ENCODE data around the gene ATP6V1F. TPM values are rescaled to one million over a fixed set of nuclear protein-coding genes. Genes with fewer than 3 reads are reported as not detected.

The ATP6V1F gene
- total RNA-seq, 1 donor from 2014 or later: 61.4 TPM

DNA sequence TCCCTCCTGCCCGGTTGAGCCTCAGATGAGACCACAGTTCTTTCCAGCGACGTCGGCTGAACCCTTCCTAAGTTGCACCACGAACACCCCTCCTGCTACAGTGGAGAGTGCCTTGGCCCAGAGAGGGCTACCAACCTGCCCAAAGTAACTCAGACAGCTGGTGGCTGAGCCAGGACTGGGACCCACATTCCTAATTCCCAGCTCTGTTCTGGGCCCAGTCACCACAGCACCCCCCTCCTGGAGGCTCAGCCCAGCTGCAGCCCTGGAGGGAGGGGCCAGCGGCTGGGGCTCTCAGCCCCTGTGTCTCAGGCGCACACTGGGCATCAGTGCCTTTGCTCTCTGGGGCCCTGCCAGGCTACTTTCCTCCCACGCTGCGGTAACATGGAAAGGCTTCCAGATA, 10.6 kb downstream of the ATP6V1F start:
- no peak overlapping the region for H3K4me3 ChIP-seq
- peaks cover 22% of the 10 kb centered on the region for H3F3A ChIP-seq (ENCODE audit: low read depth)
- H3K27ac ChIP-seq: no peak overlapping the region
- H3K79me2 ChIP-seq (ENCODE audit: low read depth): no peaks in the 10 kb centered on the region
- Mint-ChIP-seq H3K36me3 (no peaks in the 10 kb centered on the region), H3K4me3 (no peak overlapping the region), H3K27me3 (ENCODE audit: insufficient read depth, low read depth) (peaks cover 19% of the 10 kb centered on the region), H3K9me3 (no peaks in the 10 kb centered on the region), H3K4me1 (peaks cover 15% of the 10 kb centered on the region), H3K27ac (no peak overlapping the region)
- peaks cover 42% of the 10 kb centered on the region for H3K27me3 ChIP-seq
- H3K4me1 ChIP-seq: peaks cover 11% of the 10 kb centered on the region
- H4K20me1 ChIP-seq (ENCODE audit: low read depth): peaks cover 10% of the 10 kb centered on the region
- H3K36me3 ChIP-seq: no peaks in the 10 kb centered on the region
- DNase-seq (ENCODE audit: low spot score): no peak
- H3K4me2 ChIP-seq: no peak overlapping the region
- no peak overlapping the region for H3K9ac ChIP-seq
- TF ChIP-seq EZH2 (IDR thresholded peaks at IDR 0.05) (no peak), EZH2phosphoT487 (IDR thresholded peaks at IDR 0.05) (no peak), CTCF (IDR thresholded peaks at IDR 0.05) (no peak)
- H2AFZ ChIP-seq (replicated peaks): no peak overlapping the region
- H3K9me3 ChIP-seq (ENCODE audit: low read depth): no peaks in the 10 kb centered on the region

DNA sequence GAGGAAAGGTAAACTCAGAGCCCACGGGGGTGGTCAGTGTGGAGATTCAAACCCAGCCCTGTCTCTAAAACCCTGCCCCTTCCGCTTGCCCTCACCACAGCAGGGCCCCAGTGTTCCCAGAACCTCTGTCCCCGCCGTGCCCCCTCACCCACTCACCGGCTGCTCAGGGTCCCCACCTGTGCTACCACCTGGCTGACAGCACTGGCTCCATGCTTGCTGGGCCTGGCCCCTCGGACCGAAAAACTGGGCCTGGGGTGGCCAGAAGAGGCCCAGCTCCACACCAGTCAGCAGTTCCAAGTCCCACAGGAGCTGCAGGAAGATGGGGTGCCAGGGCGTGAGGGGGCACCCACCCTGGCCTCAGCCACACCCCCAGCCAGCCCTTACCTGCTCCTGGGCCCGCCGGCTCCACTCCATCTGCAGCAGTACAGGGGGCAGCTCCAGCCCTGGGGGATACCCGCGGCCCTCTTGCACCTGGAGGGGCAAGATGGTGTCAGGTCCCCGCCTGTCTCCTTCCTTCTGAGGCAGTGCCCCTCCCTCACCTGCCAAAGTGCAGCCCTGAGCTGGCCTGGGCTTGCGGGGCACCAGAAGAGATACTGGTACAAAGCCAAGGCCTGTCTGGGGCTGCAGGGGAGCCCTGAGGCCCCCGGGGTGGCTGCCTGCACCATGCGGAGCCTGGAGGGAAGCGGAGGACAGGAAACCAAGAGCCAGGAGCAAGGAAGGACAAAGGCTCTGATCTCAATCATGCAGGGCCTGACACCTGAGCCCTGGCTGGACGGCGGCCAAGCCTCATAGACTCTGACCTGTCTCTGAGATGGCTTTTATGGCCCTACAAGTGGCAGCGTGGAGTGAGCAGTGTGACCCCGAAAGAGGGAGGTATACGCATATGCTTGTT, 11.7 kb downstream of the ATP6V1F start:
- Mint-ChIP-seq H3K4me1 (peaks cover 9% of the 10 kb centered on the region), H3K36me3 (no peaks in the 10 kb centered on the region), H3K27ac (no peak overlapping the region), H3K27me3 (ENCODE audit: insufficient read depth, low read depth) (peaks cover 16% of the 10 kb centered on the region), H3K9me3 (no peaks in the 10 kb centered on the region), H3K4me3 (no peak overlapping the region)
- no peak for DNase-seq (ENCODE audit: low spot score)
- Histone ChIP-seq H3K4me1 (peaks cover 6% of the 10 kb centered on the region), H3K4me2 (no peak overlapping the region), H3K4me3 (no peak overlapping the region), H3K27me3 (peaks cover 30% of the 10 kb centered on the region), H3K36me3 (no peaks in the 10 kb centered on the region), H3F3A (ENCODE audit: low read depth) (peaks cover 17% of the 10 kb centered on the region), H3K79me2 (ENCODE audit: low read depth) (no peaks in the 10 kb centered on the region), H3K9ac (no peak overlapping the region), H2AFZ (replicated peaks) (no peak overlapping the region), H3K27ac (no peak overlapping the region), H3K9me3 (ENCODE audit: low read depth) (no peaks in the 10 kb centered on the region), H4K20me1 (ENCODE audit: low read depth) (no peaks in the 10 kb centered on the region)
- TF ChIP-seq CTCF (IDR thresholded peaks at IDR 0.05): no peak
- TF ChIP-seq EZH2phosphoT487 (IDR thresholded peaks at IDR 0.05): no peak
- no peak for TF ChIP-seq EZH2 (IDR thresholded peaks at IDR 0.05)

GRCh38 chr7:128875523-128875948, 12.9 kb downstream of the ATP6V1F start:
- TF ChIP-seq CTCF (IDR thresholded peaks at IDR 0.05) (no peak), EZH2 (IDR thresholded peaks at IDR 0.05) (no peak), EZH2phosphoT487 (IDR thresholded peaks at IDR 0.05) (no peak)
- no peak overlapping the region for H3K4me3 ChIP-seq
- Mint-ChIP-seq H3K36me3 (no peaks in the 10 kb centered on the region), H3K4me3 (no peak overlapping the region), H3K9me3 (no peaks in the 10 kb centered on the region), H3K4me1 (peaks cover 3% of the 10 kb centered on the region), H3K27ac (no peak overlapping the region), H3K27me3 (ENCODE audit: insufficient read depth, low read depth) (peaks cover 12% of the 10 kb centered on the region)
- peaks cover 3% of the 10 kb centered on the region for H3K4me1 ChIP-seq
- H3K27ac ChIP-seq: no peak overlapping the region
- no peak for DNase-seq (ENCODE audit: low spot score)
- no peak overlapping the region for H3K9ac ChIP-seq
- H4K20me1 ChIP-seq (ENCODE audit: low read depth): no peaks in the 10 kb centered on the region
- no peaks in the 10 kb centered on the region for H3K79me2 ChIP-seq (ENCODE audit: low read depth)
- H2AFZ ChIP-seq (replicated peaks): no peak overlapping the region
- H3K27me3 ChIP-seq: peaks cover 19% of the 10 kb centered on the region
- H3F3A ChIP-seq (ENCODE audit: low read depth): peaks cover 8% of the 10 kb centered on the region
- H3K4me2 ChIP-seq: no peak overlapping the region
- H3K36me3 ChIP-seq: no peaks in the 10 kb centered on the region
- H3K9me3 ChIP-seq (ENCODE audit: low read depth): no peaks in the 10 kb centered on the region
